GM23338 (cell line): ENCODE measurements around the gene MED13L.

Source experiments
- CREB1 ChIP-seq: fragments of 250-450 bp; sonication (Bioruptor Pico); IDR thresholded peaks from 2 replicates; pipeline ENCODE4 v1.5.0; 2020; ENCODE audit warnings: low read depth, mild to moderate bottlenecking, moderate library complexity
- EZH2 ChIP-seq: fragments of 200-600 bp; sonication (generic); IDR thresholded peaks from one replicate; pipeline ENCODE4 v1.8.0; 2017; ENCODE audit warnings: antibody characterized with exemption, mild to moderate bottlenecking, low read depth; ENCODE audit not compliant: unreplicated experiment
- EZH2phosphoT487 ChIP-seq: fragments of 200-600 bp; sonication (generic); IDR thresholded peaks from one replicate; pipeline ENCODE4 v1.8.1; 2018; ENCODE audit warnings: antibody characterized with exemption; ENCODE audit not compliant: unreplicated experiment
- JUNB ChIP-seq: IDR thresholded peaks from one replicate; pipeline ENCODE4 v1.6.1; 2016; ENCODE audit warnings: antibody characterized with exemption; ENCODE audit not compliant: unreplicated experiment
- NANOG ChIP-seq: IDR thresholded peaks from 2 replicates; pipeline ENCODE4 v1.6.1; 2016; ENCODE audit warnings: antibody characterized with exemption, borderline replicate concordance
- POLR2AphosphoS5 ChIP-seq: IDR thresholded peaks from 2 replicates; pipeline ENCODE4 v1.6.1; 2016; ENCODE audit warnings: antibody characterized with exemption, low read depth
- STAT1 ChIP-seq: IDR thresholded peaks from one replicate; pipeline ENCODE4 v1.6.1; 2016; ENCODE audit warnings: antibody characterized with exemption; ENCODE audit not compliant: unreplicated experiment
- ZNF114 ChIP-seq: fragments of 250-450 bp; sonication (Bioruptor Pico); IDR thresholded peaks from 2 replicates; pipeline ENCODE4 v1.5.0; 2020; ENCODE audit warnings: mild to moderate bottlenecking, moderate library complexity
- ZNF331 ChIP-seq: fragments of 250-450 bp; sonication (Bioruptor Pico); IDR thresholded peaks from 2 replicates; pipeline ENCODE4 v1.5.0; 2020; ENCODE audit warnings: low read depth, mild to moderate bottlenecking, moderate library complexity
- TF ChIP-seq, protein P1 (sequence below), 2 experiments: fragments of 200-600 bp in 1 of 2; sonication (generic) in 1 of 2; conservative IDR thresholded peaks; 2 replicates each; pipeline versions ENCODE4 v1.5.1 to v1.6.1; 2016 to 2017; ENCODE audit warnings: antibody characterized with exemption in 2 of 2, low read depth in 2 of 2, mild to moderate bottlenecking in 2 of 2, moderate library complexity in 1 of 2
- TF ChIP-seq, protein P2 (sequence below): IDR thresholded peaks from one replicate; pipeline ENCODE4 v1.6.1; 2018; ENCODE audit warnings: antibody characterized with exemption; ENCODE audit not compliant: unreplicated experiment
- TF ChIP-seq, protein P3 (sequence below): IDR thresholded peaks from 2 replicates; pipeline ENCODE4 v1.6.1; 2016; ENCODE audit warnings: antibody characterized with exemption

DNA sequence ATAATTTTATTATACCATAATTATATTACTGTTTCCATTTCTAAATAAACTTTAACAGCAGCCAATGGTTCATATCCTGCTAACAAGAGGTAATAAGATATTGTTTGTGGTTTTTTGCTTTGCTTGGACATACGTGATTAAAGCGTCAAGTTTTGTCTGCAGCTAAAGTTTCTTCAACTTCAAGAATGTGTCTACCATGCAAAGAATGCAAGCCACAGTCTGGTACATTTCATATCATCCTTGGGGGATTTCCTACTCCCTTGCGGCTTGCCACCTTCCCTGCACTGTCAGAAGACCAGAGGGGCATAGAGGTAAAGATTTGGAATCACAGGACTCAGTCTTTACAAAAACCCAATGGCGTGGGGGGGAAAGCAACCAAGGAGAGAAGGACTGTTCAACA lies 125.2 kb downstream of the MED13L start:
- TF ChIP-seq, protein P1, sequence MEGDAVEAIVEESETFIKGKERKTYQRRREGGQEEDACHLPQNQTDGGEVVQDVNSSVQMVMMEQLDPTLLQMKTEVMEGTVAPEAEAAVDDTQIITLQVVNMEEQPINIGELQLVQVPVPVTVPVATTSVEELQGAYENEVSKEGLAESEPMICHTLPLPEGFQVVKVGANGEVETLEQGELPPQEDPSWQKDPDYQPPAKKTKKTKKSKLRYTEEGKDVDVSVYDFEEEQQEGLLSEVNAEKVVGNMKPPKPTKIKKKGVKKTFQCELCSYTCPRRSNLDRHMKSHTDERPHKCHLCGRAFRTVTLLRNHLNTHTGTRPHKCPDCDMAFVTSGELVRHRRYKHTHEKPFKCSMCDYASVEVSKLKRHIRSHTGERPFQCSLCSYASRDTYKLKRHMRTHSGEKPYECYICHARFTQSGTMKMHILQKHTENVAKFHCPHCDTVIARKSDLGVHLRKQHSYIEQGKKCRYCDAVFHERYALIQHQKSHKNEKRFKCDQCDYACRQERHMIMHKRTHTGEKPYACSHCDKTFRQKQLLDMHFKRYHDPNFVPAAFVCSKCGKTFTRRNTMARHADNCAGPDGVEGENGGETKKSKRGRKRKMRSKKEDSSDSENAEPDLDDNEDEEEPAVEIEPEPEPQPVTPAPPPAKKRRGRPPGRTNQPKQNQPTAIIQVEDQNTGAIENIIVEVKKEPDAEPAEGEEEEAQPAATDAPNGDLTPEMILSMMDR (conservative IDR thresholded peaks at IDR 0.05; ENCODE audit: low read depth in 2 of 2): no peak
- TF ChIP-seq NANOG (no peak), CREB1 (CRISPR knock-in tag) (no peak), EZH2 (no peak), POLR2AphosphoS5 (no peak), EZH2phosphoT487 (no peak), ZNF331 (CRISPR knock-in tag) (no peak), ZNF114 (no peak), JUNB (no peak), STAT1 (no peak)
- TF ChIP-seq, protein P2, sequence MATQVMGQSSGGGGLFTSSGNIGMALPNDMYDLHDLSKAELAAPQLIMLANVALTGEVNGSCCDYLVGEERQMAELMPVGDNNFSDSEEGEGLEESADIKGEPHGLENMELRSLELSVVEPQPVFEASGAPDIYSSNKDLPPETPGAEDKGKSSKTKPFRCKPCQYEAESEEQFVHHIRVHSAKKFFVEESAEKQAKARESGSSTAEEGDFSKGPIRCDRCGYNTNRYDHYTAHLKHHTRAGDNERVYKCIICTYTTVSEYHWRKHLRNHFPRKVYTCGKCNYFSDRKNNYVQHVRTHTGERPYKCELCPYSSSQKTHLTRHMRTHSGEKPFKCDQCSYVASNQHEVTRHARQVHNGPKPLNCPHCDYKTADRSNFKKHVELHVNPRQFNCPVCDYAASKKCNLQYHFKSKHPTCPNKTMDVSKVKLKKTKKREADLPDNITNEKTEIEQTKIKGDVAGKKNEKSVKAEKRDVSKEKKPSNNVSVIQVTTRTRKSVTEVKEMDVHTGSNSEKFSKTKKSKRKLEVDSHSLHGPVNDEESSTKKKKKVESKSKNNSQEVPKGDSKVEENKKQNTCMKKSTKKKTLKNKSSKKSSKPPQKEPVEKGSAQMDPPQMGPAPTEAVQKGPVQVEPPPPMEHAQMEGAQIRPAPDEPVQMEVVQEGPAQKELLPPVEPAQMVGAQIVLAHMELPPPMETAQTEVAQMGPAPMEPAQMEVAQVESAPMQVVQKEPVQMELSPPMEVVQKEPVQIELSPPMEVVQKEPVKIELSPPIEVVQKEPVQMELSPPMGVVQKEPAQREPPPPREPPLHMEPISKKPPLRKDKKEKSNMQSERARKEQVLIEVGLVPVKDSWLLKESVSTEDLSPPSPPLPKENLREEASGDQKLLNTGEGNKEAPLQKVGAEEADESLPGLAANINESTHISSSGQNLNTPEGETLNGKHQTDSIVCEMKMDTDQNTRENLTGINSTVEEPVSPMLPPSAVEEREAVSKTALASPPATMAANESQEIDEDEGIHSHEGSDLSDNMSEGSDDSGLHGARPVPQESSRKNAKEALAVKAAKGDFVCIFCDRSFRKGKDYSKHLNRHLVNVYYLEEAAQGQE: no peak
- TF ChIP-seq, protein P3, sequence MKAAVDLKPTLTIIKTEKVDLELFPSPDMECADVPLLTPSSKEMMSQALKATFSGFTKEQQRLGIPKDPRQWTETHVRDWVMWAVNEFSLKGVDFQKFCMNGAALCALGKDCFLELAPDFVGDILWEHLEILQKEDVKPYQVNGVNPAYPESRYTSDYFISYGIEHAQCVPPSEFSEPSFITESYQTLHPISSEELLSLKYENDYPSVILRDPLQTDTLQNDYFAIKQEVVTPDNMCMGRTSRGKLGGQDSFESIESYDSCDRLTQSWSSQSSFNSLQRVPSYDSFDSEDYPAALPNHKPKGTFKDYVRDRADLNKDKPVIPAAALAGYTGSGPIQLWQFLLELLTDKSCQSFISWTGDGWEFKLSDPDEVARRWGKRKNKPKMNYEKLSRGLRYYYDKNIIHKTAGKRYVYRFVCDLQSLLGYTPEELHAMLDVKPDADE: no peak
